Fibroblast of skin of right biceps (primary cell): ENCODE measurements around the gene USP54.
"Not testable (repeated sequence)": the region's sequence is repeated elsewhere in the genome, so short reads cannot be mapped to it uniquely, and the experiment has no call there.

ENCODE experiments used
- DNase-seq: peaks from one replicate; pipeline ENCODE4 v3.0.0-alpha.2; 2013

USP54 gene

GRCh38 chr10:73586583-73586984, 4.6 kb downstream of the USP54 start:
- peak; percentile 85 for DNase-seq

GRCh38 chr10:73585327-73585726, 5.8 kb downstream of the USP54 start:
- peak; percentile 48 for DNase-seq

GRCh38 chr10:73584737-73585136, 6.4 kb downstream of the USP54 start:
- peak; percentile 41 for DNase-seq

GRCh38 chr10:73581918-73582317, 9.2 kb downstream of the USP54 start:
- DNase-seq = no peak

GRCh38 chr10:73578927-73579326, 12.2 kb downstream of the USP54 start:
- DNase-seq = not testable (repeated sequence)

GRCh38 chr10:73577788-73578187, 13.4 kb downstream of the USP54 start:
- peak; percentile 26 for DNase-seq

GRCh38 chr10:73576890-73577591, 14.1 kb downstream of the USP54 start:
- DNase-seq = no peak

GRCh38 chr10:73576178-73576889, 14.8 kb downstream of the USP54 start:
- DNase-seq = peak; percentile 72

GRCh38 chr10:73567025-73567424, 24.1 kb downstream of the USP54 start:
- peak; percentile 41 for DNase-seq

- no peak for DNase-seq
Measured at GRCh38 chr10:73561192-73561591, 29.9 kb downstream of the USP54 start.

- DNase-seq = peak; percentile 50
Measured at GRCh38 chr10:73559590-73559989, 31.6 kb downstream of the USP54 start.

- DNase-seq = no peak
Measured at GRCh38 chr10:73556855-73557254, 34.3 kb downstream of the USP54 start.

GRCh38 chr10:73554721-73555120, 36.4 kb downstream of the USP54 start:
- DNase-seq = no peak

- DNase-seq = no peak
Measured at GRCh38 chr10:73553761-73554160, 37.4 kb downstream of the USP54 start.

- DNase-seq = no peak
Measured at GRCh38 chr10:73552819-73553715, 38.1 kb downstream of the USP54 start.

GRCh38 chr10:73551515-73551914, 39.6 kb downstream of the USP54 start:
- no peak for DNase-seq

GRCh38 chr10:73545357-73545756, 45.8 kb downstream of the USP54 start:
- no peak for DNase-seq

GRCh38 chr10:73537709-73538108, 53.4 kb downstream of the USP54 start:
- DNase-seq = no peak

GRCh38 chr10:73537288-73537687, 53.9 kb downstream of the USP54 start:
- no peak for DNase-seq

- DNase-seq = no peak
Measured at GRCh38 chr10:73534857-73535256, 56.3 kb downstream of the USP54 start.

- peak; percentile 75 for DNase-seq
Measured at GRCh38 chr10:73529089-73529832, 61.9 kb downstream of the USP54 start.

GRCh38 chr10:73522263-73522662, 68.9 kb downstream of the USP54 start:
- peak; percentile 47 for DNase-seq

- DNase-seq = no peak
Measured at GRCh38 chr10:73519336-73519735, 71.8 kb downstream of the USP54 start.
